A673 (cell line): Measurements from ENCODE around the gene ATOSA.

Experiments
- EZH2 ChIP-seq: fragments of 200-600 bp; sonication (generic); IDR thresholded peaks from 2 replicates; pipeline ENCODE4 v1.6.1; 2017; ENCODE audit warnings: borderline replicate concordance, low read depth, mild to moderate bottlenecking, mixed read lengths, antibody characterized with exemption, low read length; ENCODE audit not compliant: poor library complexity, severe bottlenecking
- TF ChIP-seq, protein P1 (sequence below): fragments of 300-800, 200-600 bp; sonication (generic); conservative IDR thresholded peaks from 2 replicates; pipeline ENCODE4 v1.5.1; 2017; ENCODE audit warnings: low read depth, mild to moderate bottlenecking, antibody characterized with exemption, low read length, moderate library complexity, mixed read lengths

DNA sequence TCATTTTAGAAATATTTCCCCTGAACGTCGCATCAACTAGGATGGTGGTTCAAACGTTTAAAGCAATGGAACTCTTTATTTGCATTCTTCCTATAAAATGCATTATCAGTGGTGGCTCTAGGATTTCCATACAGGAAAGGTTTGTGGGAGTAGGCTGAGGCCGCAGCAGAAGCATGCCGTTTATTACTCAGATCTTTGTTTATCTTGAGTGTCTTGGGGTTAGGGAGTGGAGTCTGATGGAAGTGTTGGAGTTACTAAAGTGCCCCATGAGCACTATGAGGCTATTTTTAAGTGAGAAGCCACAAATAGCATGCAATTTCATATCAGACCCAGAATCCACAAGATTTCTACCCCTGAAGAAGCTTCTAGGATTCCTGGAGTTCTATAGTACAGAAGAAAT lies 26.2 kb downstream of the ATOSA start:
- TF ChIP-seq, protein P1, sequence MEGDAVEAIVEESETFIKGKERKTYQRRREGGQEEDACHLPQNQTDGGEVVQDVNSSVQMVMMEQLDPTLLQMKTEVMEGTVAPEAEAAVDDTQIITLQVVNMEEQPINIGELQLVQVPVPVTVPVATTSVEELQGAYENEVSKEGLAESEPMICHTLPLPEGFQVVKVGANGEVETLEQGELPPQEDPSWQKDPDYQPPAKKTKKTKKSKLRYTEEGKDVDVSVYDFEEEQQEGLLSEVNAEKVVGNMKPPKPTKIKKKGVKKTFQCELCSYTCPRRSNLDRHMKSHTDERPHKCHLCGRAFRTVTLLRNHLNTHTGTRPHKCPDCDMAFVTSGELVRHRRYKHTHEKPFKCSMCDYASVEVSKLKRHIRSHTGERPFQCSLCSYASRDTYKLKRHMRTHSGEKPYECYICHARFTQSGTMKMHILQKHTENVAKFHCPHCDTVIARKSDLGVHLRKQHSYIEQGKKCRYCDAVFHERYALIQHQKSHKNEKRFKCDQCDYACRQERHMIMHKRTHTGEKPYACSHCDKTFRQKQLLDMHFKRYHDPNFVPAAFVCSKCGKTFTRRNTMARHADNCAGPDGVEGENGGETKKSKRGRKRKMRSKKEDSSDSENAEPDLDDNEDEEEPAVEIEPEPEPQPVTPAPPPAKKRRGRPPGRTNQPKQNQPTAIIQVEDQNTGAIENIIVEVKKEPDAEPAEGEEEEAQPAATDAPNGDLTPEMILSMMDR, result no peak
- TF ChIP-seq EZH2, result no peak
